HEK293 (cell line): ENCODE results near the gene ASTN2.
"Not testable (repeated sequence)": the region's sequence is repeated elsewhere in the genome, so short reads cannot be mapped to it uniquely, and the experiment has no call there.

Experiments
- CTCF ChIA-PET: fragments of 350-600 bp; formaldehyde crosslinking; extraction: SDS; loops from one replicate; lab custom pipeline; 2021; ENCODE audit warnings: antibody characterized with exemption; lab: Yijun Ruan, JAX
- POLR2A ChIA-PET: fragments of 300-600 bp; formaldehyde crosslinking; extraction: SDS; loops from one replicate; lab custom pipeline; 2020; ENCODE audit warnings: antibody characterized with exemption, inconsistent platforms; lab: Yijun Ruan, JAX
- H3K27ac ChIP-seq: fragments of 200-500 bp; sonication (Bioruptor generic); 2 replicates; pipeline ENCODE4 v1.5.1; 2014; ENCODE audit warnings: low read depth, low read length, control low read depth, inconsistent platforms; ENCODE audit errors: extremely low read depth
- H3K36me3 ChIP-seq, 2 experiments: fragments of 200-500 bp in 1 of 2; sonication (Bioruptor generic) in 1 of 2; 1 replicate in 1 of 2; 2 replicates in 1 of 2; pipeline ENCODE4 v1.5.1; 2014 to 2017; ENCODE audit warnings: inconsistent platforms in 2 of 2, low read length in 2 of 2; ENCODE audit not compliant: control insufficient read depth in 2 of 2, insufficient read depth in 1 of 2
- H3K4me1 ChIP-seq: fragments of 200-500 bp; sonication (Bioruptor generic); 2 replicates; pipeline ENCODE4 v1.5.1; 2014; ENCODE audit warnings: mild to moderate bottlenecking, low read length, inconsistent platforms; ENCODE audit not compliant: control insufficient read depth, insufficient read depth
- H3K4me3 ChIP-seq: 2 replicates; pipeline ENCODE4 v1.5.1; 2011; ENCODE audit warnings: low read depth, mild to moderate bottlenecking, control low read depth, low read length, moderate library complexity
- H3K9me3 ChIP-seq: fragments of 200-500 bp; sonication (Bioruptor generic); 2 replicates; pipeline ENCODE4 v1.5.1; 2014; ENCODE audit warnings: low read depth, low read length, inconsistent platforms; ENCODE audit not compliant: control insufficient read depth, insufficient read depth
- KLF7 ChIP-seq: fragments of 450-650 bp; formaldehyde crosslinking; IDR thresholded peaks from 2 replicates; pipeline ENCODE4 v1.5.1; 2016; ENCODE audit warnings: missing biosample characterization, missing genetic modification characterization, borderline replicate concordance
- MEIS1 ChIP-seq: sonication (generic); formaldehyde crosslinking; IDR thresholded peaks from 2 replicates; pipeline ENCODE4 v1.8.1; 2022; ENCODE audit warnings: missing genetic modification reagents, mild to moderate bottlenecking, borderline replicate concordance
- YY2 ChIP-seq: fragments of 450-650 bp; formaldehyde crosslinking; IDR thresholded peaks from 2 replicates; pipeline ENCODE4 v1.5.1; 2016; ENCODE audit warnings: missing biosample characterization, missing genetic modification characterization
- ZNF23 ChIP-seq: fragments of 450-650 bp; formaldehyde crosslinking; IDR thresholded peaks from 2 replicates; pipeline ENCODE4 v1.5.1; 2016; ENCODE audit warnings: missing biosample characterization, missing genetic modification characterization, borderline replicate concordance
- ZNF624 ChIP-seq: fragments of 450-650 bp; formaldehyde crosslinking; IDR thresholded peaks from 2 replicates; pipeline ENCODE4 v1.5.1; 2017; ENCODE audit warnings: missing biosample characterization, missing genetic modification characterization
- ZNF701 ChIP-seq: fragments of 450-650 bp; formaldehyde crosslinking; IDR thresholded peaks from 2 replicates; pipeline ENCODE4 v1.5.1; 2016; ENCODE audit warnings: missing biosample characterization, missing genetic modification characterization
- TF ChIP-seq, protein P1 (sequence below): fragments of 450-650 bp; formaldehyde crosslinking; IDR thresholded peaks from 2 replicates; pipeline ENCODE4 v1.5.1; 2016; ENCODE audit warnings: missing biosample characterization, missing genetic modification characterization, borderline replicate concordance
- TF ChIP-seq, protein P2 (sequence below): IDR thresholded peaks from 2 replicates; pipeline ENCODE4 v1.6.1; 2011; ENCODE audit warnings: mild to moderate bottlenecking, low read depth, low read length, borderline replicate concordance
- TF ChIP-seq, protein P3 (sequence below): fragments of 450-650 bp; formaldehyde crosslinking; IDR thresholded peaks from 2 replicates; pipeline ENCODE4 v1.5.1; 2016; ENCODE audit warnings: missing biosample characterization, missing genetic modification characterization
- TF ChIP-seq, protein P4 (sequence below): fragments of 450-650 bp; formaldehyde crosslinking; IDR thresholded peaks from 2 replicates; pipeline ENCODE4 v1.5.1; 2016; ENCODE audit warnings: missing biosample characterization, missing genetic modification characterization

ASTN2 gene

DNA sequence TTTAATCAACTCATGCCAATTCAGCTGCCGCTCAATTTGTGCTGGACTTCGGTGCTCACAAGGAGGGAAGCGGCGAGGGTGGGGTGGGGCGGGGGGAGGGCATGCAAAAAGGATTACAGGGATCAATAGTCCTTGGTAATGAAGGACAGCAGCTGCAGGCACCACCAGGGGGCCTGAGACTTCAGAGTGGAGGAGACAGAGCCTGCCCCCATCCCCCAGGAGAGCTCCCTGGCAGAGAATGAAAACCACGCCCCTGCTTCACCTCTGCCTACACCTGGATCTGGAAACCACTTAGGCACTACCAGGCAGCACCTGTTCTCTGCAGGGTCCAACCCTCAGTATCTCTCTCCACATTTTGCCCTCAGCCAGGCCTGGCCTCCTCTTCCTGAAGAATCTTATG, 572.2 kb downstream of the ASTN2 start (continued):
- TF ChIP-seq, protein P1, sequence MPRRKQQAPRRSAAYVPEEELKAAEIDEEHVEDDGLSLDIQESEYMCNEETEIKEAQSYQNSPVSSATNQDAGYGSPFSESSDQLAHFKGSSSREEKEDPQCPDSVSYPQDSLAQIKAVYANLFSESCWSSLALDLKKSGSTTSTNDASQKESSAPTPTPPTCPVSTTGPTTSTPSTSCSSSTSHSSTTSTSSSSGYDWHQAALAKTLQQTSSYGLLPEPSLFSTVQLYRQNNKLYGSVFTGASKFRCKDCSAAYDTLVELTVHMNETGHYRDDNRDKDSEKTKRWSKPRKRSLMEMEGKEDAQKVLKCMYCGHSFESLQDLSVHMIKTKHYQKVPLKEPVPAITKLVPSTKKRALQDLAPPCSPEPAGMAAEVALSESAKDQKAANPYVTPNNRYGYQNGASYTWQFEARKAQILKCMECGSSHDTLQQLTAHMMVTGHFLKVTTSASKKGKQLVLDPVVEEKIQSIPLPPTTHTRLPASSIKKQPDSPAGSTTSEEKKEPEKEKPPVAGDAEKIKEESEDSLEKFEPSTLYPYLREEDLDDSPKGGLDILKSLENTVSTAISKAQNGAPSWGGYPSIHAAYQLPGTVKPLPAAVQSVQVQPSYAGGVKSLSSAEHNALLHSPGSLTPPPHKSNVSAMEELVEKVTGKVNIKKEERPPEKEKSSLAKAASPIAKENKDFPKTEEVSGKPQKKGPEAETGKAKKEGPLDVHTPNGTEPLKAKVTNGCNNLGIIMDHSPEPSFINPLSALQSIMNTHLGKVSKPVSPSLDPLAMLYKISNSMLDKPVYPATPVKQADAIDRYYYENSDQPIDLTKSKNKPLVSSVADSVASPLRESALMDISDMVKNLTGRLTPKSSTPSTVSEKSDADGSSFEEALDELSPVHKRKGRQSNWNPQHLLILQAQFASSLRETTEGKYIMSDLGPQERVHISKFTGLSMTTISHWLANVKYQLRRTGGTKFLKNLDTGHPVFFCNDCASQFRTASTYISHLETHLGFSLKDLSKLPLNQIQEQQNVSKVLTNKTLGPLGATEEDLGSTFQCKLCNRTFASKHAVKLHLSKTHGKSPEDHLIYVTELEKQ: no peak
- TF ChIP-seq ZNF624 (tag by site-specific recombination) (no peak), YY2 (tag by site-specific recombination) (no peak), ZNF23 (tag by site-specific recombination) (no peak), ZNF701 (tag by site-specific recombination) (no peak)
- TF ChIP-seq, protein P2, sequence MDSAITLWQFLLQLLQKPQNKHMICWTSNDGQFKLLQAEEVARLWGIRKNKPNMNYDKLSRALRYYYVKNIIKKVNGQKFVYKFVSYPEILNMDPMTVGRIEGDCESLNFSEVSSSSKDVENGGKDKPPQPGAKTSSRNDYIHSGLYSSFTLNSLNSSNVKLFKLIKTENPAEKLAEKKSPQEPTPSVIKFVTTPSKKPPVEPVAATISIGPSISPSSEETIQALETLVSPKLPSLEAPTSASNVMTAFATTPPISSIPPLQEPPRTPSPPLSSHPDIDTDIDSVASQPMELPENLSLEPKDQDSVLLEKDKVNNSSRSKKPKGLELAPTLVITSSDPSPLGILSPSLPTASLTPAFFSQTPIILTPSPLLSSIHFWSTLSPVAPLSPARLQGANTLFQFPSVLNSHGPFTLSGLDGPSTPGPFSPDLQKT: no peak
- TF ChIP-seq, protein P3, sequence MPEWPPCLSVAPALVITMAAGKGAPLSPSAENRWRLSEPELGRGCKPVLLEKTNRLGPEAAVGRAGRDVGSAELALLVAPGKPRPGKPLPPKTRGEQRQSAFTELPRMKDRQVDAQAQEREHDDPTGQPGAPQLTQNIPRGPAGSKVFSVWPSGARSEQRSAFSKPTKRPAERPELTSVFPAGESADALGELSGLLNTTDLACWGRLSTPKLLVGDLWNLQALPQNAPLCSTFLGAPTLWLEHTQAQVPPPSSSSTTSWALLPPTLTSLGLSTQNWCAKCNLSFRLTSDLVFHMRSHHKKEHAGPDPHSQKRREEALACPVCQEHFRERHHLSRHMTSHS: no peak
- TF ChIP-seq, protein P4, sequence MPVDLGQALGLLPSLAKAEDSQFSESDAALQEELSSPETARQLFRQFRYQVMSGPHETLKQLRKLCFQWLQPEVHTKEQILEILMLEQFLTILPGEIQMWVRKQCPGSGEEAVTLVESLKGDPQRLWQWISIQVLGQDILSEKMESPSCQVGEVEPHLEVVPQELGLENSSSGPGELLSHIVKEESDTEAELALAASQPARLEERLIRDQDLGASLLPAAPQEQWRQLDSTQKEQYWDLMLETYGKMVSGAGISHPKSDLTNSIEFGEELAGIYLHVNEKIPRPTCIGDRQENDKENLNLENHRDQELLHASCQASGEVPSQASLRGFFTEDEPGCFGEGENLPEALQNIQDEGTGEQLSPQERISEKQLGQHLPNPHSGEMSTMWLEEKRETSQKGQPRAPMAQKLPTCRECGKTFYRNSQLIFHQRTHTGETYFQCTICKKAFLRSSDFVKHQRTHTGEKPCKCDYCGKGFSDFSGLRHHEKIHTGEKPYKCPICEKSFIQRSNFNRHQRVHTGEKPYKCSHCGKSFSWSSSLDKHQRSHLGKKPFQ: no peak

DNA sequence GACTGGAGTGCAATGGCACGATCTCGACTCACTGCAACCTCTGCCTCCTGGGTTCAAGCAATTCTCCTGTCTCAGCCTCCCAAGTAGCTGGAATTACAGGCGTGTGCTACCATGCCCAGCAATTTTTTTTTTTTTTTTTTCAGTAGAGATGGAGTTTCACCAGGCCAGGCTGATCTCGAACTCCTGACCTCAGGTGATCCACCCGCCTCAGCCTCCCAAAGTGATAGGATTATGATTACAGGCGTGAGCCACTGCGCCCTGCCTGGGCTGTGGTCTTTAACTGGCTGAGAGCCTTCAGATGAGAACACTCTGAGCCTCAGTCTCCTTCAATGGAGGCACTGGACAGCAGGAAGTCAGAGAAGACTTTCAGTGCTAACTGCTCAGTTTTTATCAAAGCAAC, 576.4 kb downstream of the ASTN2 start:
- H3K4me3 ChIP-seq, H3K9me3 ChIP-seq, H3K36me3 ChIP-seq, H3K4me1 ChIP-seq, POLR2A ChIA-PET, CTCF ChIA-PET, H3K27ac ChIP-seq: not testable (repeated sequence)

DNA sequence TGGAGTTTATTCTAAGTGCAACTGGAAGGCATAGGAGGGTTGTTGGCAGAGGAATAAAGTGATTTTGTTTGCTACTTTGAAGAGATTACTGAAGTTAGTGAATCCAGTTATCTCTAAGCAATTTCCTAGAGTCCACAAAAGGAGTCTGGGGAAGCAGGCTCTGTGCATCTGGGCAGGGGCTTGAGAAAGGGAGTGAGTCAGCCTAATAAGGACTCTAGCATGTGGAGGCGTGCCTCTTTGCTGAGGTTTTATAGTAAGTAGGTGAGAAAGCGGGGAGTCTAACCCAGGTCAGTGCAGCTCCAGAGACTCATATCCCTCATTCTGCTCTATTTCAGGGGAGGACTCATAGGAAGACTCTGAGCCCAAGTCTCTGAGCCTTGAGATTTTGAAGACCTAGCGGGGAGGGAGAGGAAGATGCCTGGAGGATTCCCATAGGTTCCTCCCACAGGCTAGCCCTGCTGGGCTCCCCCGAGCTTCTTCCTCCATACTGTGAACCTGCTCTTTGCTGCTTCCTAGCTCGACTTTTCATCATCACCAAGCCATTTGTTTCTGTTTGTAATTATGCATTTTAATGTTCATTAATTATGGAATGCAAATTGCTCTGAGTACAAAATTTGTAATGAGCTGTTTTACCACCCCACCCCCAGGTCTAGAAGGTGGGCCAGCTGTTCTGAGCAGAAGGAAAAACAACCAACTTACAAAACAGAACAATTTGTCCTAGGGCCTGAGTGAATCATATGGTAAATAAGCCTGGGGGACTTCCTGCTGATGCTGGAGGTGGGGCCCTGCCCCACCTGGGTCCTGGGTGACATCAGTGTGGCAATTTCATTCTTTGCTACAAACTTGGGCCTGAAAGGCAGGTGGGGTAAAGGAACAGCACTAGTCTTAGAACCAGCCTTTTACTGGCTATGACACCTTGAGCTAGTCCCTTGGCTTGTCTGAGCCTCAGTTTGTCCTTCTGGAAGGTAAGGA, 577.6 kb downstream of the ASTN2 start:
- Histone ChIP-seq H3K36me3 (no peaks in the 10 kb centered on the region), H3K27ac (no peak overlapping the region), H3K4me1 (no peaks in the 10 kb centered on the region), H3K9me3 (no peaks in the 10 kb centered on the region), H3K4me3 (no peak overlapping the region)
- ChIA-PET CTCF (interaction anchor here (1.0 kb wide), 1 partner anchor 23 kb away, joined by 6 read pairs; no protein-coding TSS in a partner anchor), POLR2A (no interaction called here)
- TF ChIP-seq KLF7 (tag by site-specific recombination) (no peak), MEIS1 (CRISPR knock-in tag) (no peak)

DNA sequence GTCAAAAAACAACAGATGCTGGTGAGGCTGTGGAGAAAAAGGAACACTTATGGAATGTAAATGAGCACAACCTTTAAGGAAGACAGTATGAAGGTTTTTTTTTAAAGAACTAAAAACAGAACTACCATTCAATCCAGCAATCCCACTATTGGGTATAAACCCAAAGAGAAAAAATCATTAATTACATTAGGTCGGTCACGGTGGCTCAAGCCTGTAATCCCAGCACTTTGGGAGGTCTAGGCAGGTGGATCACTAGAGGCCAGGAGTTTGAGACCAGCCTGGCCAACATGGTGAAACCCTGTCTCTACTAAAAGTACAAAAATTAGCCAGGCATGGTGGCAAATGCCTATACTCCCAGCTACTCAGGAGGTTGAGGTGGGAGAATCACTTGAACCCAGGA, 584.5 kb downstream of the ASTN2 start:
- H3K4me1 ChIP-seq, H3K36me3 ChIP-seq, H3K27ac ChIP-seq, H3K9me3 ChIP-seq, H3K4me3 ChIP-seq, POLR2A ChIA-PET: not testable (repeated sequence)
- CTCF ChIA-PET: interaction anchor here (1.2 kb wide), 1 partner anchor 30 kb away, joined by 3 read pairs; no protein-coding TSS in a partner anchor
